OCI-LY7 (cell line): ENCODE data around the gene CCDC51. TPM values are rescaled to one million over a fixed set of nuclear protein-coding genes. Genes with fewer than 3 reads are reported as not detected.

ENCODE experiments used
- BruUV-seq: library from RNA; stranded (reverse); fragments of 400-500 nt; replicated peaks from 2 replicates; lab custom pipeline; 2021; lab: Mats Ljungman, UMichigan
- CTCF ChIA-PET: fragments of 300-600 bp; sonication (Branson Sonifier 250); formaldehyde crosslinking; loops from one replicate; lab custom pipeline; 2022; ENCODE audit warnings: antibody characterized with exemption; ENCODE audit not compliant: unreplicated experiment; lab: Charles Lee
- POLR2A ChIA-PET: fragments of 300-600 bp; sonication (Branson Sonifier 250); formaldehyde crosslinking; loops from one replicate; lab custom pipeline; 2022; ENCODE audit warnings: antibody characterized with exemption; lab: Charles Lee
- DNase-seq: peaks from one replicate; pipeline ENCODE4 v3.0.0-alpha.2; 2015; ENCODE audit warnings: low spot score
- H2AFZ ChIP-seq: fragments of 200-600 bp; sonication (generic), shearing (Covaris generic); 2 replicates; pipeline ENCODE4 v1.6.1; 2014; ENCODE audit warnings: mild to moderate bottlenecking, antibody characterized with exemption, low read length, moderate library complexity
- H3K27ac ChIP-seq: fragments of 200-600 bp; sonication (generic); 2 replicates; pipeline ENCODE4 v1.5.1; 2014; ENCODE audit warnings: mixed run types, low read depth, mild to moderate bottlenecking, moderate library complexity, low read length, inconsistent platforms; ENCODE audit not compliant: poor library complexity, severe bottlenecking
- H3K36me3 ChIP-seq: fragments of 200-600 bp; sonication (generic); 2 replicates; pipeline ENCODE4 v1.6.1; 2014; ENCODE audit warnings: mild to moderate bottlenecking, antibody characterized with exemption, low read length, moderate library complexity, mixed read lengths; ENCODE audit not compliant: insufficient read depth
- H3K4me1 ChIP-seq: fragments of 200-600 bp; sonication (generic); 2 replicates; pipeline ENCODE4 v1.5.1; 2014; ENCODE audit warnings: mild to moderate bottlenecking, low read length; ENCODE audit not compliant: insufficient read depth, poor library complexity, severe bottlenecking
- H3K4me2 ChIP-seq: fragments of 200-600 bp; sonication (generic); 2 replicates; pipeline ENCODE4 v1.6.1; 2014; ENCODE audit warnings: mild to moderate bottlenecking, low read length
- H3K4me3 ChIP-seq: fragments of 200-600 bp; sonication (generic); 2 replicates; pipeline ENCODE4 v1.5.1; 2014; ENCODE audit warnings: mild to moderate bottlenecking, low read depth, low read length; ENCODE audit not compliant: poor library complexity, severe bottlenecking
- H3K79me2 ChIP-seq: fragments of 200-600 bp; sonication (generic); 2 replicates; pipeline ENCODE4 v1.6.1; 2016; ENCODE audit warnings: low read depth, mild to moderate bottlenecking, low read length, moderate library complexity, mixed read lengths; ENCODE audit not compliant: insufficient read depth
- H3K9me2 ChIP-seq: fragments of 200-600 bp; sonication (generic); 2 replicates; pipeline ENCODE4 v1.6.1; 2016; ENCODE audit warnings: mild to moderate bottlenecking, low read length, mixed read lengths; ENCODE audit not compliant: insufficient read depth
- H3K9me3 ChIP-seq: fragments of 200-600 bp; sonication (generic); 2 replicates; pipeline ENCODE4 v1.6.1; 2014; ENCODE audit warnings: mild to moderate bottlenecking, mixed run types, low read length, mixed read lengths
- H4K20me1 ChIP-seq: fragments of 200-600 bp; sonication (generic); 2 replicates; pipeline ENCODE4 v1.6.1; 2014; ENCODE audit warnings: mild to moderate bottlenecking, antibody characterized with exemption, low read length, moderate library complexity, mixed read lengths; ENCODE audit not compliant: insufficient read depth
- CTCF ChIP-seq: fragments of 200-600 bp; sonication (generic); conservative IDR thresholded peaks from 2 replicates; pipeline ENCODE4 v1.5.1; 2014; ENCODE audit warnings: mild to moderate bottlenecking, antibody characterized with exemption, low read length, moderate library complexity, mixed read lengths
- EZH2phosphoT487 ChIP-seq: fragments of 200-600 bp; sonication (generic); IDR thresholded peaks from 2 replicates; pipeline ENCODE4 v1.6.1; 2018; ENCODE audit warnings: low read depth, borderline replicate concordance, mild to moderate bottlenecking, mixed run types, antibody characterized with exemption, low read length, moderate library complexity, mixed read lengths
- intact Hi-C: fragments of 100-400 bp; cut with micrococcal nuclease; formaldehyde crosslinking; loops from one replicate; pipeline ENCODE4 v1.10.0; 2022; ENCODE audit not compliant: unreplicated experiment
- total RNA-seq, 2 experiments: library from RNA; depleted of rRNA in 1 of 2; stranded (reverse); fragments of >200 nt in 1 of 2; shearing (Covaris generic) in 1 of 2; gene quantifications; 2 replicates each; pipeline ENCODE4 v1.2.3, GENCODE V29; 2014 to 2022

The CCDC51 gene
- total RNA-seq, 2 experiments from 2014 or later: 23.0 to 24.9 TPM

- no peak overlapping the region for H3K4me2 ChIP-seq
These were observed 41.1 kb downstream of the CCDC51 start for GRCh38 chr3:48398701-48399386.

GRCh38 chr3:48397767-48398681, 41.9 kb downstream of the CCDC51 start:
- H3K36me3 ChIP-seq: no peaks in the 10 kb centered on the region
- no peaks in the 10 kb centered on the region for H3K9me2 ChIP-seq
- BruUV-seq: no TSS peak
- no peak for DNase-seq
- H3K4me2 ChIP-seq: no peak overlapping the region
- H3K9me3 ChIP-seq: no peaks in the 10 kb centered on the region
- H3K4me1 ChIP-seq: no peaks in the 10 kb centered on the region
- intact Hi-C loops: no loop called here
- H3K79me2 ChIP-seq: no peaks in the 10 kb centered on the region
- no peak overlapping the region for H3K4me3 ChIP-seq
- no peak overlapping the region for H2AFZ ChIP-seq
- no peaks in the 10 kb centered on the region for H4K20me1 ChIP-seq
- CTCF ChIA-PET: no interaction called here
- TF ChIP-seq CTCF: no peak
- no peak for TF ChIP-seq EZH2phosphoT487
- POLR2A ChIA-PET: no interaction called here
- H3K27ac ChIP-seq: no peak overlapping the region

More at GRCh38 chr3:48398701-48399386, 41.1 kb downstream of the CCDC51 start:
- no peak for TF ChIP-seq CTCF
- no peak for TF ChIP-seq EZH2phosphoT487
- Histone ChIP-seq H3K79me2 (no peaks in the 10 kb centered on the region), H3K9me2 (no peaks in the 10 kb centered on the region), H3K36me3 (no peaks in the 10 kb centered on the region), H3K4me1 (no peaks in the 10 kb centered on the region), H3K27ac (no peak overlapping the region), H3K9me3 (no peaks in the 10 kb centered on the region), H3K4me3 (no peak overlapping the region), H4K20me1 (no peaks in the 10 kb centered on the region), H2AFZ (no peak overlapping the region)
- CTCF ChIA-PET: no interaction called here
- DNase-seq: no peak
- POLR2A ChIA-PET: no interaction called here
- BruUV-seq: no TSS peak
- intact Hi-C loops: no loop called here
